ENCODE measurements around the gene SGTA.

SGTA gene

GRCh38 chr19:2754659-2755447 lies 28.2 kb downstream of the SGTA start:
- DNase-seq (ENCODE audit: low read depth in 2 of 2), result no peak

- no peak for DNase-seq (ENCODE audit: low read depth in 2 of 2)
Observed at GRCh38 chr19:2751438-2751830, 31.6 kb downstream of the SGTA start.

DNA sequence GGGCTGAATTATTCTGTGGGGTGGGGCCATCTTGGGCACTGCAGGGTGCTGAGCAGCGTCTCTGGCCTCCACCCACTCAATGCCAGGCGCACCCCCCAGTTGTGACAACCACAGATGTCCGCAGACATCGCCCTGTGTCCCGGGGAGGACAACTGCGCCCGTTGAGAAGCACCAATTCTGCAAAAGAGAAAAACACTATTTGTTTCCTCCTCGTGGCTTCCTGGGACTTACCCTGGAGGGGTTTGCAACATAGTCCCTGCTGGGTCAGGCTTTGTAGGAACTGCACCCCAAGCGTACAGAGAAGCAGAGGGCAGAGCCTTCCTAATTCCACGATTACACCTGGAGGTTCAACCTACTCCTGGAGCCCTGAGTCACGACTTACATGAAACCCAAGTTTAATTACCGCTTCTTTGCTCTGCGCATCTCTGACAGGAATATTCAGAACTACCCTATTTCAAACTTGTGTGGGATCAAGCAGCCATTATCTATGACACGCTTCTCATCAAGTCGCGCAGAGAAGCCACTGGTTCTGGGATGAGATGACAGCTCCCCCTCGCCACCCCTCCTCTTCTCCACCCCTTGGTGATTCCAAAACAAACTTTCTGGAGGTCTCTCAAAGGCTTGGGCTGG lies 32.1 kb downstream of the SGTA start:
- no peak for DNase-seq (ENCODE audit: low read depth in 2 of 2)

DNA sequence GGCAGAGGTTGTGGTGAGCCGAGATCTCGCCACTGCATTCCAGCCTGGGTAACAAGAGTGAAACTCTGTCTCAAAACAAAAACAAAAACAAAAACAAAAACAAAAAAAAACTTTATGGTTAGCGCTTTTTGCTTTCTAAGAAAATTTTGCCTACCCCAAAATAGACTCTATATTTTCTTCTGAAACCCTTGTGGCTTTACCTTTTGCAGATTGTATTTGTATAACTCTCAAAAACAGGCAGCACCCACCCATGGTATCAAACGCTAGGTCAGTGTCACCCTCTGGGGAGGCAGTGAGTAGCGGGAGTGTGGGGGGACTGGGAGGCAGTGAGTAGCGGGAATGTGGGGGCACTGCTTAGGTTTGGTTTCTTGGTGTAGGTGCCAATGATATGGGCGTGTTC lies 35.7 kb downstream of the SGTA start:
- DNase-seq (ENCODE audit: low read depth in 2 of 2), result no peak

GRCh38 chr19:2744113-2744512 lies 39.0 kb downstream of the SGTA start:
- DNase-seq (ENCODE audit: low read depth in 2 of 2), result no peak

DNA sequence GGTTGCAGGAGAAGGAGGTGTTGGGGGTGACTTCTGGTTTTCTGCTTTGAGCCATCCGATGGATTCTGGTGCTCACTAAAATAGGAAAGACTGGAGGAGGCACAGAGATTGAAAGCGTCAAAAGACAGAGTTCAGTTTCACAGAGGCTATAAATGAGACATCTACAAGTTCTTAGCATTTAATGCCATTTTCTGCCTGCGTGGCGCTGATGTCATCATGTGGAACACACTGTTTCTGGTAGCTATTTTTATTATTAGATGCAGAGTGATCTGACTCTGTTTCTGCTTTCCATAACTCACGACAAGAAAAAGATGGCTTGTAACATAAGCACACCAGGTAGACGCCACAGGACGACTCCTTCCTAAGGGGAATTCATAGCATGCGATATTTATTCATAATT lies 40.0 kb downstream of the SGTA start:
- DNase-seq (ENCODE audit: low read depth in 2 of 2), result no peak

GRCh38 chr19:2740314-2740656 lies 42.8 kb downstream of the SGTA start:
- DNase-seq (ENCODE audit: low read depth in 2 of 2), result no peak

GRCh38 chr19:2739602-2740313 lies 43.3 kb downstream of the SGTA start, which contains the start of gene SLC39A3:
SLC39A3 (minus strand) TSS chr19:2740017; CDS start chr19:2737257, 2,760 bp downstream.
- DNase-seq (ENCODE audit: low read depth in 2 of 2), result peak; percentile 98

DNA sequence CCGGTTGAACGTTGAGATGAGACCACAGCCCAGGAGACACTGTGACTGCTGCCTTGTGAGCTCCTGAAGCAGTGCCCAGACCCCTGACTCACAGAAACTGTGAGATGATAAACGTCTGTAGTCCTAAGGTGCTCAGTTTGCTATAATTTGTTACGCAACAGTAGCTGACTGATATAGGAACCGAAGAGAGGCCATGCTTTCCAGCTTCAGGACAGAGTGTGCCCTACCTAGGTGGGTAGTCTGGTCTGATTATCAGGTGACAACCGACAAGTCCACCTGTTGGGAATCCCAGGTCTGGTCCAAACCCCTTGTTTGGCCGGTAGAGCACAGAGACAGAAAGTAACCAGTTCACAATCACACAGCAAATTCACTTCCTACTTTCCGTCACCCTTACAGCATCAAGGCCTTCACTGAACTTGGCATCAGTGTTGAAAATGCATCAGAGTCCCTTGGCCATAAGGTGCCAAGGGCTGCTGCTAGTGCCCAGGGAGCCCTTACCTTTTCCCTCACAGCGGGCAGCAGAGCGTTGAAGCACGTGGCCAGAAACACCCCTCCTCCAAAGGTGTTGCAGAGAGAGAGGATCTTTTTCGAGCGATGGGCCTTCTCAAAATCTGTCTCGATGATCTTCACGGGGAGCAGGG lies 46.4 kb downstream of the SGTA start:
- DNase-seq (ENCODE audit: low read depth in 2 of 2), result no peak

- DNase-seq (ENCODE audit: low read depth in 2 of 2), result no peak
Observed at GRCh38 chr19:2735374-2735773, 47.7 kb downstream of the SGTA start.

GRCh38 chr19:2734589-2735288 lies 48.3 kb downstream of the SGTA start:
- DNase-seq (ENCODE audit: low read depth in 2 of 2), result no peak

DNA sequence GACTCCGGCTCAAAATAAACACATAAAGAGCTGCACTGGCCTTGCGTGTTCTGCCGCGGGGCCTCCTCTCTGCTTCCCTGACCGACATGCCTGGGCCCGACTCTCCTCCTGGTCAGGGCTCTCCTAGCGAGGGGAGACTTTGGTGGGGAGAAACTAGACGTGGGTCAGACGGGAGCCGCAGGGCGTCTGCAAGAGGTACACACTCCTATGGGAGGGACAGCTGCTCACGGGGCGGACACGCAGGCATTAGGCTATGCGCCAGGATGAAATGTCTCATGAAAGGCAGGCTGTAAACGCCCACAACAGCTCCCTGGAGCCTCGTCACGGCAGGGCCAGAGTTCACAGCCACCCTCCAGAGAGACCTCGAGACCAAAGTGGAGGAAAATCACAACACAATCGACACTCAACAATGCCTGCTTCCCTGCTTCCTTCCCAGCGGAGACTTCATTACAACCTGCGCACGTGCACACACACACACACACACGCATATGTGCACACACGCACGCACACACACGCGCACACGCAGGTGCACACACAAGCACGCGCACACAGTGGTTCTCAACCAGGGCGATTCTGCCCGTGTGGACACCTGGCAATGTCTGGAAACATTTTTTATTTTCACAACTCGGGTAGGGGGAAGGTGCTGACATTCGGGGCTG lies 49.0 kb downstream of the SGTA start:
- no peak for DNase-seq (ENCODE audit: low read depth in 2 of 2)

GRCh38 chr19:2732883-2733282 lies 50.2 kb downstream of the SGTA start:
- no peak for DNase-seq (ENCODE audit: low read depth in 2 of 2)

DNA sequence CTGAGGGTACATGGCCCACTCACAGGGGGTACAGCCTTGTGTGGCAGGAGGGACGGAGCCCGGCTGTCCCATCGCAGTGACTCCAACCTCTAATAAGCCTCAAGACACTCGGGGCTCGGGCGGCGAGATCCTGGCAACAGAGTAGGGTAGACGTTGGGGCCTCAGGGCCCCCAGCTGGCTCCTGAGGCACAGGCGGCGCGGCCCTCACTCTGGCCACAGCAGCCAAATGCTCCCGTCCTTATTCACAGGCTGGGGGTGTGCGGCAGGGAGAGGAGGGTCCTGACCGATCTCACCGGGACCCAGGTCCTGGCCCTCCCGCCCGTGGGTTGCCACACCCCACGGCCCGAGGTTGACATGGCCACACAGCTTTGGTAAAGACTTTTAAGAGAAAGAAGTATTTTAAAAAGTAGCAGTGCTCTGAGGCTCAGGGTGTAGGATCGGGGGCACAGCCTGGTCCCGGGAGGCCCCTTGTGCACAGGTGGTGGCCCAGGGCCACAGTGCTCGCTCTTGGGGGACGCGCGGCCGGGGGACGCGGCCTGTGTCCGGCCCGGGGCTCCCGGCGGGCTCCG lies 50.8 kb downstream of the SGTA start:
- DNase-seq (ENCODE audit: low read depth in 2 of 2), result no peak

- no peak for DNase-seq (ENCODE audit: low read depth in 2 of 2)
Observed at GRCh38 chr19:2731181-2731995, 51.7 kb downstream of the SGTA start.

DNA sequence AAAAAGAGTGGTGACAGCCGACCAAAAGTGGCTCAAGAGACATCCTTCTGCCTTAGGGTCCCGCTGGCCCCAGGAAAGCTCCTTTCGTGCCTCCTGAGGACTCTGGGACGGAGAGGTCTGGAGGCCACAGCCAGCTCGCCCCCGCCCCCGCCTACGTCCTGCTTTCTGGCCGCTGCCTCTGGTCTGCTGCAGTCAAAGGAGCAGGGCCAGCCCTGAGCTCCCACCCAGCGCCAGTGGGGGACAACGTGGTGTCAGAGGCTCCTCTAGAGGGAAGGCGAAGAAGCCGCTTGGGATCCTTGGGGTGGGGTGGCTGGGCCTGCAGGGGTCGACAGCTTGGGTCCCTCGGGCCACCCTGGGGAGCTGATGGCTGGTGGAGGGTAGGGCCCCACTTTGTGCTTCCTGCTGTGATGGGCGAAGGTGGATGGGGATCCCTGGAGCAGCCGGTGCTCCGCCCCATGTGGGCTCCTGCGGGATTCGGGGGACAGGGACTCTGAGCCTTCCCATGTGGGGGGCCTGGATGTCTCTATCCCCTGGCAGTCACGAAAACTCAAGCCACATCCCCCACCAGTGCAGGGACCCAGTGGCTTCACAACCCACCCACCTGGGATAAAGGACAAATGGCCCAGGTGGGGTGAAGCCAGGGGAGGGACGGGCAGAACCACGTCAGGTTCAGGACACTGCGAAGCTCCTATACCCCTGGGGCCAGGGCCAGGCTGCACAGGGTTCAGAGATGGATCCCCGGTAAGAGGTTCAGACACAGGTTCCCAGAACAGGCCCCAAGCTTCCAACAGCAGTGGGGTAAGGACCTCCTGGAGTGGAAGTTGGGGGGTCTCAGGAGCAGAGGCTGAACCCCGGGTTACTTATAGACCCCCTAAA lies 52.9 kb downstream of the SGTA start:
- DNase-seq (ENCODE audit: low read depth in 2 of 2), result no peak

GRCh38 chr19:2728783-2729387 lies 54.2 kb downstream of the SGTA start:
- no peak for DNase-seq (ENCODE audit: low read depth in 2 of 2)

DNA sequence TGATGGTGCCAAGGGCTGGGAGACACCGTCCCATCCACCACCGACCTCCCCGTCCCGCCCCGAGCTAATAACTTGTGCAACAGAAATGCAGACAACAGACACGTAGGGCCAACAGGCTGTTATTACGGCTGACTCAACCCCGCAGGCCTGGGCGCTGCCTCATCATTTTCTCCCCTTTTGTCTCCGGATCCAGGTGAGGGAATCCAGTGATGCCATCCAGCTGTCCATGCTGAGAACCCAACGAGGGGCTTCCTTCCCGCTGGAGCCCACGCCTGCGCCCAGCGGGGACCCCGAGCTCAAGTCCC lies 55.5 kb downstream of the SGTA start:
- no peak for DNase-seq (ENCODE audit: low read depth in 2 of 2)
